ENCODE results near the gene MRGPRX2.

MRGPRX2 gene

GRCh38 chr11:19075636-19076035, 15.1 kb upstream of the MRGPRX2 start:
- DNase-seq (ENCODE audit: low read depth) = no peak

- no peak for DNase-seq (ENCODE audit: low read depth)
Observed at GRCh38 chr11:19073454-19074415, 13.2 kb upstream of the MRGPRX2 start.

GRCh38 chr11:19072464-19072863, 11.9 kb upstream of the MRGPRX2 start:
- DNase-seq (ENCODE audit: low read depth) = no peak

- DNase-seq (ENCODE audit: low read depth) = peak; percentile 90
Observed at GRCh38 chr11:19071255-19071654, 10.7 kb upstream of the MRGPRX2 start.

GRCh38 chr11:19059833-19060232, 684 bp downstream of the MRGPRX2 start:
- no peak for DNase-seq (ENCODE audit: low read depth)

GRCh38 chr11:19055905-19056304, 4.6 kb downstream of the MRGPRX2 start:
- DNase-seq (ENCODE audit: low read depth) = no peak

- no peak for DNase-seq (ENCODE audit: low read depth)
Observed at GRCh38 chr11:19055016-19055415, 5.5 kb downstream of the MRGPRX2 start.

- no peak for DNase-seq (ENCODE audit: low read depth)
Observed at GRCh38 chr11:19053909-19054308, 6.6 kb downstream of the MRGPRX2 start.

- no peak for DNase-seq (ENCODE audit: low read depth)
Observed at GRCh38 chr11:19050281-19050680, 10.2 kb downstream of the MRGPRX2 start.

- no peak for DNase-seq (ENCODE audit: low read depth)
Observed at GRCh38 chr11:19049351-19049750, 11.2 kb downstream of the MRGPRX2 start.

GRCh38 chr11:19040051-19040450, 20.5 kb downstream of the MRGPRX2 start:
- DNase-seq (ENCODE audit: low read depth) = no peak

GRCh38 chr11:19039409-19039808, 21.1 kb downstream of the MRGPRX2 start:
- no peak for DNase-seq (ENCODE audit: low read depth)

GRCh38 chr11:19032990-19033389, 27.5 kb downstream of the MRGPRX2 start:
- no peak for DNase-seq (ENCODE audit: low read depth)

- DNase-seq (ENCODE audit: low read depth) = peak; percentile 85
Observed at GRCh38 chr11:19027829-19028595, 32.5 kb downstream of the MRGPRX2 start.

GRCh38 chr11:19026862-19027261, 33.7 kb downstream of the MRGPRX2 start:
- no peak for DNase-seq (ENCODE audit: low read depth)

- peak; percentile 37 for DNase-seq (ENCODE audit: low read depth)
Observed at GRCh38 chr11:19025481-19026406, 34.8 kb downstream of the MRGPRX2 start.

- no peak for DNase-seq (ENCODE audit: low read depth)
Observed at GRCh38 chr11:19020831-19021230, 39.7 kb downstream of the MRGPRX2 start.

- DNase-seq (ENCODE audit: low read depth) = no peak
Observed at GRCh38 chr11:19018901-19019300, 41.6 kb downstream of the MRGPRX2 start.

- DNase-seq (ENCODE audit: low read depth) = peak; percentile 6
Observed at GRCh38 chr11:19013181-19013857, 47.2 kb downstream of the MRGPRX2 start.

GRCh38 chr11:19012636-19013035, 47.9 kb downstream of the MRGPRX2 start:
- DNase-seq (ENCODE audit: low read depth) = no peak

All from ELR (cell line).